ENCODE measurements around the gene SORCS3. TPM values are rescaled to one million over a fixed set of nuclear protein-coding genes. Genes with fewer than 3 reads are reported as not detected.

Gene SORCS3
- total RNA-seq, 4 donors from 2014 or later = not detected

GRCh38 chr10:105278439-105278838, 637.3 kb downstream of the SORCS3 start:
- TF ChIP-seq CTCF (IDR thresholded peaks at IDR 0.05) = no peak
- no peak for TF ChIP-seq POLR2A (IDR thresholded peaks at IDR 0.05)
- no peaks in the 10 kb centered on the region for H3K36me3 ChIP-seq
- no peaks in the 10 kb centered on the region for H3K27me3 ChIP-seq
- no peak overlapping the region for H3K4me3 ChIP-seq
- intact Hi-C loops (cut with DNase I) = no loop called here
- 88 to 94% methylated on average over 7 of the region's 7 CpGs for WGBS, 2 donors
- no peak for DNase-seq
- H3K9me3 ChIP-seq = no peaks in the 10 kb centered on the region
- no peak overlapping the region for H3K27ac ChIP-seq
- no peaks in the 10 kb centered on the region for H3K4me1 ChIP-seq

GRCh38 chr10:105279101-105279500, 638.0 kb downstream of the SORCS3 start:
- Histone ChIP-seq H3K4me3 (no peak overlapping the region), H3K9me3 (no peaks in the 10 kb centered on the region), H3K36me3 (no peaks in the 10 kb centered on the region), H3K4me1 (no peaks in the 10 kb centered on the region), H3K27ac (no peak overlapping the region), H3K27me3 (no peaks in the 10 kb centered on the region)
- DNase-seq = no peak
- intact Hi-C loops (cut with DNase I) = no loop called here
- TF ChIP-seq CTCF (IDR thresholded peaks at IDR 0.05) = no peak
- TF ChIP-seq POLR2A (IDR thresholded peaks at IDR 0.05) = no peak

- no peak for DNase-seq
- Histone ChIP-seq H3K4me1 (no peaks in the 10 kb centered on the region), H3K9me3 (no peaks in the 10 kb centered on the region), H3K27me3 (no peaks in the 10 kb centered on the region), H3K36me3 (no peaks in the 10 kb centered on the region), H3K4me3 (no peak overlapping the region), H3K27ac (no peak overlapping the region)
- intact Hi-C loops (cut with DNase I) = no loop called here
- WGBS, 2 donors = 50% methylated on average over 1 of the region's 1 CpG
- TF ChIP-seq CTCF (IDR thresholded peaks at IDR 0.05) (no peak), POLR2A (IDR thresholded peaks at IDR 0.05) (no peak)
These were observed 639.8 kb downstream of the SORCS3 start for GRCh38 chr10:105280895-105281294.

GRCh38 chr10:105284476-105285215, 643.6 kb downstream of the SORCS3 start:
- no peak for TF ChIP-seq CTCF (IDR thresholded peaks at IDR 0.05)
- TF ChIP-seq POLR2A (IDR thresholded peaks at IDR 0.05) = no peak
- Histone ChIP-seq H3K27ac (no peak overlapping the region), H3K36me3 (no peaks in the 10 kb centered on the region), H3K9me3 (no peaks in the 10 kb centered on the region), H3K27me3 (no peaks in the 10 kb centered on the region), H3K4me1 (no peaks in the 10 kb centered on the region), H3K4me3 (no peak overlapping the region)
- no peak for DNase-seq
- 0 to 8% methylated on average over 1 of the region's 1 CpG for WGBS, 2 donors
- intact Hi-C loops (cut with DNase I) = no loop called here

GRCh38 chr10:105288026-105288425, 646.9 kb downstream of the SORCS3 start:
- Histone ChIP-seq H3K9me3 (no peaks in the 10 kb centered on the region), H3K27ac (no peak overlapping the region), H3K4me1 (no peaks in the 10 kb centered on the region), H3K4me3 (no peak overlapping the region), H3K36me3 (no peaks in the 10 kb centered on the region), H3K27me3 (no peaks in the 10 kb centered on the region)
- intact Hi-C loops (cut with DNase I) = no loop called here
- DNase-seq = no peak
- TF ChIP-seq CTCF (IDR thresholded peaks at IDR 0.05) (no peak), POLR2A (IDR thresholded peaks at IDR 0.05) (no peak)
- WGBS, 2 donors = 40 to 47% methylated on average over 2 of the region's 2 CpGs

Data from esophagus squamous epithelium (tissue), 5 donors.